Mucosa of gallbladder (tissue), 1 donor: ENCODE measurements around the gene MYL3. TPM values are rescaled to one million over a fixed set of nuclear protein-coding genes. Genes with fewer than 3 reads are reported as not detected.

Experiments used
- DNase-seq: peaks from one replicate; pipeline ENCODE4 v3.0.0-alpha.2; 2020; ENCODE audit warnings: low spot score
- total RNA-seq: library from RNA; stranded (reverse); gene quantifications from one replicate; pipeline ENCODE4 v1.2.1, GENCODE V29; 2021
- donor health status: DM: no; HTN: no; CAD: no.

The MYL3 gene
- total RNA-seq, 1 donor from 2014 or later, result 1.8 TPM

DNA sequence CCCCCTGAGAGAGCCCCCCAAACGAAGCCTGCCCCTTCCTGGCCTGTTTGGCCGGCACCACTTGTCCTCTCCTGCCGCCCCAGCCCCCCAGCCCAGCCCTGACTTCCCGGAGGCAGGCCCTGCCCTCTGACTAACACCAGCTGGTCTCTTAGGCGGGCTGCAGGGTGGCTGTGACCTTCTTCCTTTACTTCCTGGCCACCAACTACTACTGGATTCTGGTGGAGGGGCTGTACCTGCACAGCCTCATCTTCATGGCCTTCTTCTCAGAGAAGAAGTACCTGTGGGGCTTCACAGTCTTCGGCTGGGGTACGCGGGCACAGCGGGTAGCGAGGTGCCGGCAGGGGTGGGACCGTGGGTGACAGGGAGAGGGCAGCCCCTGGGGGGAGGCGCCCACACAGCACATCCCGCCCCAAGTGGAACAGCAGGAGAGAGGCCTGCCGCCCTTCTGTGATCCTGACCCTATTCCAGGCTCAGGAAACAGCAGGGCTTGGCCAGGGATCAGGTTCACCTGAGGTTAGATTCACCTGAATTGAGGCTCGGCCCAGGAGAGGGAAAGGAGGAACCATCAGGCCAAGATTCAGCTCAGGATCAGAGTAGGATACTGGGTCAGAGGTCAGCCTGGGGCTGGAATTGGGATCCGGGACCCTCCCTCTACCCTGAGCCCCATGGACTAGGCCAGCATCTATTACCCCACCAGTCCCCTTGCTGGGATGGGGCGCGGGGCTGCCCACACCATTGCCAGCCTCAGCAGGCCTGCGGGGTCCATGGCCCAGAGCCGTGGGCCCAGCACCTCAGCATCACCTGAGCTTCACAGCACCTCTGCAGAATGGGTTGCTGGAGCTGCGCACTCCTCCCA is 36.1 kb upstream of the MYL3 start:
- DNase-seq, result no peak

DNA sequence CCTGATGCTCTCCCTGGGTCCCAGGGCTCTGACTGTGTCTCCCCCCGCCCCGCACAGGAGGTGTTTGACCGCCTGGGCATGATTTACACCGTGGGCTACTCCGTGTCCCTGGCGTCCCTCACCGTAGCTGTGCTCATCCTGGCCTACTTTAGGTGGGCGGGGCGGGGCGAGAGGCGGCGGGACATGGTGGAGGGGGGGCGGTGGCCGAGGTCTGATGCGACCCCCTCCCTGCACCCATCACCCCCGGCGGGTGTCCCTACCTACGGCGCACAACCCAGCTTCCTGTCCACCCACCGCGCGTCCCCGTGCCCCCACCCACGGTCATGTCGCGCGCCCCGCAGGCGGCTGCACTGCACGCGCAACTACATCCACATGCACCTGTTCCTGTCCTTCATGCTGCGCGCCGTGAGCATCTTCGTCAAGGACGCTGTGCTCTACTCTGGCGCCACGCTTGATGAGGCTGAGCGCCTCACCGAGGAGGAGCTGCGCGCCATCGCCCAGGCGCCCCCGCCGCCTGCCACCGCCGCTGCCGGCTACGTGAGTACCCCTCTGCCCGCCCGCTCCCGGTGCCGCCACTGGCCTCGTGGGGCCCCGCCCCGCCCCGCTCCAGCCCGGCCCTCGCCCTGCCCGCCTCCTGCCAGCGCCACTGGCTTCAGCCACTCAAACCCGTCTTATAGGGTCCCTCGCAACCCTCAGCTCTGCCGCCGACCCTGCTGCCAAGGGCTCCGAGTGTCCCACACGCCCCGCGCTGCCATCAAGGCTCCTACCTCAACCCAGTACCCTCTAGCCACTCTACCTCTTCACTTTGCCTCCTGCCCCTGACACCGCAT is 35.3 kb upstream of the MYL3 start:
- DNase-seq, result no peak

DNA sequence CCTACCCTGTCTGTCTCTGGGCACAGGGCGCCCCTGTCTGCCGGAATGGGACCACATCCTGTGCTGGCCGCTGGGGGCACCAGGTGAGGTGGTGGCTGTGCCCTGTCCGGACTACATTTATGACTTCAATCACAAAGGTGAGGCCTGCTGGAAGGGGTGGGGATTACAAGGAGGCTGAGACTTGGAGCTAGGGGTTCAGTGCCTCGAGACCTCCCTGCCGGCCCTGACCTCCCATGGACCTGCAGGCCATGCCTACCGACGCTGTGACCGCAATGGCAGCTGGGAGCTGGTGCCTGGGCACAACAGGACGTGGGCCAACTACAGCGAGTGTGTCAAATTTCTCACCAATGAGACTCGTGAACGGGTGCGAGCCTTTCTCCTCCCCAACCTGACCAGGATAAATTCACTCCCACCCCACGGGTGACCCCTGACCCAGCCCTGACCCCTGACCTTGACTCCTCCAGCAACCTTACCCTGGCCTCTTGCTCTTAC is 34.6 kb upstream of the MYL3 start:
- no peak for DNase-seq

DNA sequence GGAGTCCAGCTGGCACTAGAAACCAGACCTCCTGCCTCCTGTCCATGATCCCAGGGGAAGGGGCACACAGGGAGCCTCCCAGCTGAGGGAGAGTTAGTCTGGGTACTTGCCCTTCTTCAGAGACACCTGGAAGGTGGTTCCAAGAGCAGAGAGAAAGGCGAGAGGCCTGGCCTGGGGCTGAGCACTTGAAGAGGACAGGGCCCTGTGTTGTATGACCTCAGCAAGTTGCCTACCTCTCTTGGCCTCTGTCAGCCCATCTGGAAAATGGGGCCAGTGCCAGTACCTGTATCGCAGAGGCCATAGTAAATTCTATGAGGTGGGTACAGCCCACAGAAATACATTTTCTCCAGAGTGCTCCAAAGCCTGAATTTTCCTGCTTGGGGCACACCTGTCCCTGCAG is 33.8 kb upstream of the MYL3 start:
- no peak for DNase-seq

GRCh38 chr3:46896386-46896785 is 33.1 kb upstream of the MYL3 start:
- DNase-seq, result no peak

DNA sequence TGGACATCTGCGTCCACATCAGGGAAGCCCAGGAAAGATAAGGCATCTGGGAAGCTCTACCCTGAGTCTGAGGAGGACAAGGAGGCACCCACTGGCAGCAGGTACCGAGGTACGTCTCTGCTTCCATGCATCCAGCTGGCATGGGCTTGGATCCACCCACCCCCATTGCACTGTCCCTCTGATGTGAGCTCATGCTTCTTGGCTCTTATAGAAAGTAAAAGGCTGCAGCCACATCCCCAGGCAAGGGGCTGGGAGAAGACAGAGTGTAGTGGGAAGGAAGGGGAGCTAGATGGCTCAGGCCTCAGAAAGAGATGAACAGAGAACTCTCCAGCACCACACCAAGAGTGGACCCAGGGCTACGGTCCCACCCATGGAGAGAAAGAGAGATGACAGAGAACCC is 32.5 kb upstream of the MYL3 start:
- no peak for DNase-seq

DNA sequence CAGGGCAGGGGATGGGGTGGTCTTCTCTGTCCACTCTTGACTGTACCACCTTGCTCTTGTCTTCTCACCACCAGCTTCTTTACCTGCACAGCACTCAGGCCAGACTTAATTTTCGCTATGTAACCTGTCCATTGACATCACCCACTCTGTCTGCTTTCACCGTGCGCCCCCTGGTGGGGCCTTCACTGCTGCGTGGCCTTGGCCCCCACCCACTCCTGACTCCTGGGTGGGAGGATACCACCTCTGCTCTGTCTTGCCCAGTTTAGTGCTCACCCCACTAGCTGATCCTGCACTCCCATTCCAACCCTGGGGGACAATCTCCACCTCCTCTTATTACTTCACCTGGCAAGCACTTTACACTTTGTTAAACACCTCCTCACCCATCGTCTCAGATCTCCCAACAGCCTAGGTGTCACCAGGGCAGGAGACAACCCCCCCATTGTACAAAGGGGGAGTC is 32.0 kb upstream of the MYL3 start:
- DNase-seq, result peak; percentile 71

- no peak for DNase-seq
Observed at GRCh38 chr3:46894256-46894655, 31.0 kb upstream of the MYL3 start.

- DNase-seq, result no peak
Observed at GRCh38 chr3:46893763-46894162, 30.5 kb upstream of the MYL3 start.

- DNase-seq, result no peak
Observed at GRCh38 chr3:46893146-46893748, 30.0 kb upstream of the MYL3 start.

DNA sequence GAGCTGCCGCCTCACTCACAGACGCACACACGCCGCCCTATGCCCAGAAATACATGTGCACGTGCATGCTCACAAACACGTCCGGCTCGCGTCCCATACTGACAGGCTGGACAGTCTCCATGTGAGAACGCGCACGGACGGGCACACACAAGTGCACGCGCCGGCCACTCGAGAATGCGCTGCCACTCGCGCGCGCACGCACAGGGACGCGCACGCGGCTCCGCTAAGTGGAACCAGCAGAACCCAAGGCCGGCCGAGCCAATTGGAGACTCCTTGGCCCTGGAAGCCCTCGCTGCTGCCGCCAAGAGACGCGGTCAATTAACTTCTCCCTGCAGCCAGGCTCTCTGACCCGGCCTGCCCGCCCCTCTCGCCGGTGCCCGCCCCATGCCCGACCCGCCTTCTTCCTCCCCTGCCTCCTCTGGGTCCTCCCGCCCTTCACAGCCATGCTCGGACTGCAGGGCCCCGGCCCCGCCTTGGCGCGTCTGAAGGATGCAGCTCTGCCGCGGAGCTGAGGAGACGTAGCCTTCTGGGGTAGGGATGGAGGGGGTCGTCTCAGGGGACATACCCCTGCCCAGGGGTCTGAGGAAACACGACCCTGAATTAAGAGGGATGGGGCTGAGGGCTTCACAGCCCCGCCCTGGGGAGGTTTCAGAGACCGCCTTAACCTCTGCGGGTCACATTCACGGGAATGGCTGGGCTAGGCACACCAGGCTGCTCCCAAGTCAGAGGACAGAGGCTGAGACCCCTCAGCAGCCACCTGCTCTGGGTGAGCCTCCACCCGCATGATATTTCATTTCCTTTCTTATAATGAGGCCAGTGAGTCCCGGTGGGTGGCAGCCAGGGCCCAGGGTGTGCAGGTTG is 29.3 kb upstream of the MYL3 start:
- peak; percentile 60 for DNase-seq

GRCh38 chr3:46891132-46891531 is 27.9 kb upstream of the MYL3 start:
- DNase-seq, result no peak

- DNase-seq, result no peak
Observed at GRCh38 chr3:46890132-46890531, 26.9 kb upstream of the MYL3 start.

DNA sequence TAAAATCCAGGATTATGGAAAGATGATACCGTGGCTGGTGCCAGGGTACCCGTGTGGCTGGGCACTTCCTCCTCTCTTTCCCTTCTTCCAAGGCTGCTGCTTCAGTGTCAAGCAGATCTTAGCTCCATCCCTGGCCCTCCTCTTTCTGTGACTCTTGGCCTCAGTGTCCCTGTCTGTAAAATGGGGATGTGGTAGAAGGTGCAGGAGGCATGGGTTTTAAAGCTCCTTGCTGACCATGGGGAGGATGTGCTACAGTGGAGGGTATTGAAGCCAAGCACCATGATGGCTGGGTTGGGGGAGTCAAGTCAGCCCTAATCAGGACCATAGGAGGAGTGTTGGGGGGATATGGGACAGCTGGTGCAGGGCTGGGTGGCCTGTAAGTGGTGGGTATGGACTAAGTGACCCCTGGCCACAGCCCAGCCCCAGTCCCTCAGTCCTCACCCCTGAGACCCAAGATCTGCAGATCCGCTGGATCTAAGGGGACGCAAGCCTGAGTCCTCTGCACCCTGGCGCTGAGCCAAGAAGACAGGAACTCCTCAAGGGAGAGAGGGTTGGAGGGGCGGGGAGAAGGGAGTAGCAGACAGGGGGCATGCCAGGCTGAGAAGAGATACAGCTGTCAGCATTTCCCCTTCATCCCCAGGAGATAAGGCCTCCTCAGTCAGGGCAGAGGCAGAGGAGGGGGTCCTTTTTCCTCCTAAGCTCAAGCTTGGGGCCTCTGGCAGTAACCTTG is 26.3 kb upstream of the MYL3 start:
- DNase-seq, result no peak

GRCh38 chr3:46888705-46889104 is 25.5 kb upstream of the MYL3 start:
- DNase-seq, result no peak

GRCh38 chr3:46887980-46888494 is 24.8 kb upstream of the MYL3 start:
- DNase-seq, result no peak

GRCh38 chr3:46885612-46886011 is 22.4 kb upstream of the MYL3 start:
- no peak for DNase-seq

DNA sequence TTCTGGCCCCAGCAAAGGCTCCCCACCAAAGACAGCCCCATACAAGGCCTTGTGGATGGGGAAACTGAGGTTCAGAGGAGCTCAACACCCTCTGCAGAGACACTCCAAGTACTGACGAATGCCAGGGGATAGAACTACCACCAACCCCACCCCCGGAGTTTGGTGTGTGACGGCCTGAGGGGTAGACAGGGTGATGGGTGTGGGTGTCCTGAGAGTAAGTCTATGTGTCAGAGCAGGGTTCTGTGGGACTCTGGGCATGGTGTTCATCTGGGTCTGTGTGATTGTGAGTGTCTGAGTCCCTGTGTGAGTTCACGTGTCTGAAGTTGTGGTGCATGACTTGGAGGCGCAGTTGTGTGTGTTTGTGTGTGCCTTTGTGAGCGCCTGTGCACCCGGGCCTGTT is 21.7 kb upstream of the MYL3 start:
- DNase-seq, result no peak

DNA sequence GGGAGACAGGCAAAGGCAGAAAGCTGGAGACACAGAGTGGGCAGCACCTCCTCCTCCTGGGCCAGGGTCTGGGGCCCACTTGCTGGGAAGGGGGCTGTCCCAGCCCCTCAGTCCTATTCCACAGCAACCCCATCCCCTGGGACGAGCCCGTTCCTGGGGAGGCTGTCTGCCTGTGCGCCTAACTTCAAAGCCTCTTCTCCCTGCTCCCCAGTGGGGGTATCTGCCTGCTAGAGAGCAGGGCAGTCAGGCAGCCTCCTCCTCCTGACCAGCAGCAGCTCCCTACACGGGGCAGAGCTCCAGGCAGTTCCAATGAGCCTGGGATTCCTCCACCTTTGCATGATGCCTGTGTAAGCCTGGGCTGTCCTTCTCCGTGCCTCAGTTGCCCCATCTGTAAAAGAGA is 21.2 kb upstream of the MYL3 start:
- no peak for DNase-seq

GRCh38 chr3:46883830-46884185 is 20.6 kb upstream of the MYL3 start:
- DNase-seq, result no peak
